SK-N-SH (cell line): ENCODE measurements around the gene UBA1. TPM values are rescaled to one million over a fixed set of nuclear protein-coding genes. Genes with fewer than 3 reads are reported as not detected.

Experiments
- CTCF ChIA-PET: fragments of 300-600, 350-600 bp; formaldehyde crosslinking; extraction: SDS; loops from one replicate; lab custom pipeline; 2021; lab: Yijun Ruan, JAX
- POLR2A ChIA-PET: fragments of 350-600 bp; sonication (Branson Sonifier 250); formaldehyde crosslinking; extraction: SDS; loops from one replicate; lab custom pipeline; 2020; ENCODE audit warnings: antibody characterized with exemption, inconsistent platforms; lab: Yijun Ruan, JAX
- DNase-seq: peaks from one replicate; pipeline ENCODE4 v3.0.0; 2012
- H2AFZ ChIP-seq: fragments of 200-600 bp; sonication (generic); 2 replicates; pipeline ENCODE4 v1.8.1; 2016; ENCODE audit warnings: antibody characterized with exemption, mild to moderate bottlenecking, low read depth
- H3F3A ChIP-seq: fragments of 200-600 bp; sonication (generic); replicated peaks from 2 replicates; pipeline ENCODE3; 2016; ENCODE audit warnings: antibody characterized with exemption, mild to moderate bottlenecking; ENCODE audit not compliant: insufficient read depth
- H3K27ac ChIP-seq, 2 experiments: fragments of 200-500 bp in 1 of 2; fragments of 200-600 bp in 1 of 2; sonication (Bioruptor generic) in 1 of 2; sonication (generic), shearing (Covaris generic) in 1 of 2; 2 replicates each; pipeline versions ENCODE4 v1.5.1 to v1.6.1; 2014 to 2016; ENCODE audit warnings: low read depth in 2 of 2, inconsistent platforms in 1 of 2, low read length in 1 of 2, mild to moderate bottlenecking in 1 of 2, mixed read lengths in 1 of 2
- H3K27me3 ChIP-seq: fragments of 200-600 bp; sonication (generic), shearing (Covaris generic); 2 replicates; pipeline ENCODE4 v1.6.1; 2016; ENCODE audit warnings: mixed run types; ENCODE audit not compliant: insufficient read depth
- H3K36me3 ChIP-seq, 2 experiments: fragments of 200-500 bp in 1 of 2; fragments of 200-600 bp in 1 of 2; sonication (Bioruptor generic) in 1 of 2; sonication (generic) in 1 of 2; replicated peaks in 1 of 2; 2 replicates each; pipeline versions ENCODE3 to v1.5.1; 2014 to 2016; ENCODE audit warnings: low read length in 1 of 2, mild to moderate bottlenecking in 1 of 2; ENCODE audit not compliant: insufficient read depth in 2 of 2, control insufficient read depth in 1 of 2
- H3K4me1 ChIP-seq, 2 experiments: fragments of 200-500 bp in 1 of 2; fragments of 200-600 bp in 1 of 2; sonication (Bioruptor generic) in 1 of 2; sonication (generic), shearing (Covaris generic) in 1 of 2; 2 replicates each; pipeline versions ENCODE4 v1.5.1 to v1.6.1; 2014 to 2016; ENCODE audit warnings: low read depth in 1 of 2, low read length in 1 of 2, mixed run types in 1 of 2; ENCODE audit not compliant: insufficient read depth in 2 of 2, control insufficient read depth in 1 of 2
- H3K4me2 ChIP-seq: fragments of 200-600 bp; sonication (generic), shearing (Covaris generic); 2 replicates; pipeline ENCODE4 v1.6.1; 2017; ENCODE audit warnings: mixed run types
- H3K4me3 ChIP-seq, 2 experiments: fragments of 200-500 bp in 1 of 2; fragments of 200-600 bp in 1 of 2; sonication (Bioruptor generic) in 1 of 2; sonication (generic), shearing (Covaris generic) in 1 of 2; 2 replicates each; pipeline versions ENCODE4 v1.5.1 to v1.8.1; 2014 to 2016; ENCODE audit warnings: low read depth in 2 of 2, inconsistent platforms in 1 of 2, low read length in 1 of 2, mild to moderate bottlenecking in 1 of 2, mixed read lengths in 1 of 2, moderate library complexity in 1 of 2
- H3K79me2 ChIP-seq: fragments of 200-600 bp; sonication (generic); 2 replicates; pipeline ENCODE4 v1.8.1; 2017; ENCODE audit warnings: mild to moderate bottlenecking; ENCODE audit not compliant: insufficient read depth
- H3K9ac ChIP-seq: fragments of 200-600 bp; sonication (generic); 2 replicates; pipeline ENCODE4 v1.6.1; 2017; ENCODE audit warnings: mixed run types
- H3K9me2 ChIP-seq: fragments of 200-600 bp; sonication (generic); 2 replicates; pipeline ENCODE4 v1.6.1; 2017; ENCODE audit warnings: mixed run types
- H3K9me3 ChIP-seq: fragments of 200-600 bp; sonication (generic); 2 replicates; pipeline ENCODE4 v1.6.1; 2017; ENCODE audit warnings: mixed run types, mild to moderate bottlenecking, moderate library complexity
- H4K20me1 ChIP-seq: fragments of 200-600 bp; sonication (generic); 2 replicates; pipeline ENCODE4 v1.6.1; 2017; ENCODE audit warnings: mild to moderate bottlenecking, mixed run types; ENCODE audit not compliant: insufficient read depth
- CTCF ChIP-seq: fragments of 200-600 bp; sonication (generic); IDR thresholded peaks from 2 replicates; pipeline ENCODE4 v1.6.1; 2017; ENCODE audit warnings: antibody characterized with exemption, mild to moderate bottlenecking, moderate library complexity
- ELF1 ChIP-seq: IDR thresholded peaks from 2 replicates; pipeline ENCODE4 v1.4.0; 2012
- FOXM1 ChIP-seq: IDR thresholded peaks from 2 replicates; pipeline ENCODE4 v1.4.0; 2012; ENCODE audit warnings: low read depth, mild to moderate bottlenecking
- GABPA ChIP-seq: IDR thresholded peaks from 2 replicates; pipeline ENCODE4 v1.4.0; 2012; ENCODE audit warnings: low read depth, mild to moderate bottlenecking
- GATA2 ChIP-seq: sonication (generic); formaldehyde crosslinking; IDR thresholded peaks from 2 replicates; pipeline ENCODE4 v1.5.0; 2020; ENCODE audit warnings: mild to moderate bottlenecking, missing genetic modification reagents
- IRF3 ChIP-seq: fragments of 150-350 bp; IDR thresholded peaks from 2 replicates; pipeline ENCODE4 v1.6.1; 2016; ENCODE audit warnings: mild to moderate bottlenecking, low read depth, low read length
- JUND ChIP-seq: IDR thresholded peaks from 2 replicates; pipeline ENCODE4 v1.4.0; 2012
- MAX ChIP-seq: IDR thresholded peaks from 2 replicates; pipeline ENCODE4 v1.4.0; 2012; ENCODE audit warnings: low read depth
- RAD21 ChIP-seq: IDR thresholded peaks from 2 replicates; pipeline ENCODE4 v1.6.1; 2012; ENCODE audit warnings: mild to moderate bottlenecking, low read length
- RXRA ChIP-seq: IDR thresholded peaks from 2 replicates; pipeline ENCODE4 v1.4.0; 2012; ENCODE audit warnings: low read depth, mild to moderate bottlenecking, borderline replicate concordance
- SMC3 ChIP-seq: IDR thresholded peaks from 2 replicates; pipeline ENCODE4 v1.6.1; 2012; ENCODE audit warnings: low read depth, low read length, improper control_type of control experiment
- TAF1 ChIP-seq: IDR thresholded peaks from 2 replicates; pipeline ENCODE4 v1.6.1; 2012; ENCODE audit warnings: low read depth, mild to moderate bottlenecking, low read length, moderate library complexity, borderline replicate concordance
- TEAD4 ChIP-seq: IDR thresholded peaks from 2 replicates; pipeline ENCODE4 v1.4.0; 2012; ENCODE audit warnings: mild to moderate bottlenecking, borderline replicate concordance; ENCODE audit not compliant: insufficient read depth
- USF1 ChIP-seq: IDR thresholded peaks from 2 replicates; pipeline ENCODE4 v1.4.0; 2012; ENCODE audit warnings: low read depth, borderline replicate concordance
- WGBS: methylation state at CpG from one replicate; pipeline ENCODE4 v1.1.6; 2017; ENCODE audit warnings: low lambda C conversion rate; 5-methylcytosine and 5-hydroxymethylcytosine counted together
- polyA plus RNA-seq, 3 experiments: library from polyadenylated mRNA; depleted of rRNA; stranded (reverse); fragments of >200 nt; gene quantifications; 2 replicates each; pipeline ENCODE4 v1.2.3, GENCODE V29; 2012

UBA1 gene
- polyA plus RNA-seq, 1 of the 3 experiments (the other 2 are of a cell fraction): 283 TPM

GRCh38 chrX:47224266-47224895 lies 30.8 kb downstream of the UBA1 start (continued):
- TF ChIP-seq GATA2: no peak
- no peak for TF ChIP-seq TAF1
- TF ChIP-seq JUND: no peak
- TF ChIP-seq SMC3: no peak

- ChIA-PET CTCF (no interaction called here), POLR2A (interaction anchor here (1.2 kb wide), 1 partner anchor 15 kb away, joined by 3 read pairs; no protein-coding TSS in a partner anchor)
- Histone ChIP-seq H3K9me3 (no peaks in the 10 kb centered on the region), H3F3A (peaks cover under 1% of the 10 kb centered on the region), H3K4me1 (peaks cover 0 to 8% of the 10 kb centered on the region in 2 experiments; a peak in 2 of 4 replicates), H3K4me3 (no peak overlapping the region), H3K36me3 (peaks cover 27 to 67% of the 10 kb centered on the region in 2 experiments), H3K79me2 (peaks cover 41% of the 10 kb centered on the region), H2AFZ (no peak overlapping the region), H3K27ac (no peak overlapping the region), H3K27me3 (no peaks in the 10 kb centered on the region), H3K9me2 (no peaks in the 10 kb centered on the region), H3K4me2 (no peak overlapping the region), H3K9ac (no peak overlapping the region), H4K20me1 (peaks cover 41% of the 10 kb centered on the region)
- TF ChIP-seq RAD21: no peak
- TF ChIP-seq TAF1: no peak
- TF ChIP-seq USF1: no peak
- TF ChIP-seq RXRA: no peak
- no peak for TF ChIP-seq IRF3
- no peak for TF ChIP-seq GATA2
- TF ChIP-seq FOXM1: no peak
- 100% methylated on average over 1 of the region's 4 CpGs for WGBS
- DNase-seq: no peak
Observed at GRCh38 chrX:47224896-47225290, 31.3 kb downstream of the UBA1 start.

- no peaks in the 10 kb centered on the region; a peak in 1 of 4 replicates for H3K4me1 ChIP-seq
- H3K36me3 ChIP-seq: peaks cover 27 to 67% of the 10 kb centered on the region in 2 experiments
- H3K4me3 ChIP-seq: no peak overlapping the region
- H3K9me3 ChIP-seq: no peaks in the 10 kb centered on the region
- no peak overlapping the region for H2AFZ ChIP-seq
- no peak overlapping the region for H3K4me2 ChIP-seq
- peaks cover 29% of the 10 kb centered on the region for H4K20me1 ChIP-seq
- WGBS: 100% methylated on average over 6 of the region's 6 CpGs
- peaks cover 4% of the 10 kb centered on the region for H3F3A ChIP-seq
- H3K79me2 ChIP-seq: peaks cover 29% of the 10 kb centered on the region
- no peaks in the 10 kb centered on the region for H3K9me2 ChIP-seq
- TF ChIP-seq GABPA (no peak), TEAD4 (no peak), ELF1 (no peak), MAX (no peak), CTCF (no peak)
- no peak overlapping the region for H3K9ac ChIP-seq
- no peaks in the 10 kb centered on the region for H3K27me3 ChIP-seq
- DNase-seq: no peak
- no peak overlapping the region for H3K27ac ChIP-seq
- ChIA-PET CTCF (no interaction called here), POLR2A (no interaction called here)
Observed at GRCh38 chrX:47226071-47226470, 32.4 kb downstream of the UBA1 start.
